HUES48 (cell line): ENCODE data around the gene RAET1E.
"Not testable (repeated sequence)": the region's sequence is repeated elsewhere in the genome, so short reads cannot be mapped to it uniquely, and the experiment has no call there.

Experiments
- H3K27ac ChIP-seq: one replicate; pipeline ENCODE4 v1.7.0; 2013; ENCODE audit warnings: low read depth, low read length, inconsistent platforms
- H3K27me3 ChIP-seq: 2 replicates; pipeline ENCODE4 v1.6.1; 2013; ENCODE audit warnings: mild to moderate bottlenecking, low read length; ENCODE audit not compliant: control insufficient read depth, insufficient read depth
- H3K36me3 ChIP-seq: 2 replicates; pipeline ENCODE4 v1.6.1; 2013; ENCODE audit warnings: low read length; ENCODE audit not compliant: control insufficient read depth, insufficient read depth
- H3K4me1 ChIP-seq: 2 replicates; pipeline ENCODE4 v1.6.1; 2013; ENCODE audit warnings: mild to moderate bottlenecking, low read length; ENCODE audit not compliant: control insufficient read depth, insufficient read depth
- H3K4me3 ChIP-seq: 2 replicates; pipeline ENCODE4 v1.5.1; 2013; ENCODE audit warnings: mild to moderate bottlenecking, low read depth, low read length
- H3K9ac ChIP-seq: 2 replicates; pipeline ENCODE4 v1.6.1; 2013; ENCODE audit warnings: mild to moderate bottlenecking, low read depth, low read length, moderate library complexity
- H3K9me3 ChIP-seq: 2 replicates; pipeline ENCODE4 v1.6.1; 2013; ENCODE audit warnings: low read length; ENCODE audit not compliant: control insufficient read depth, insufficient read depth

The RAET1E gene, protein sequence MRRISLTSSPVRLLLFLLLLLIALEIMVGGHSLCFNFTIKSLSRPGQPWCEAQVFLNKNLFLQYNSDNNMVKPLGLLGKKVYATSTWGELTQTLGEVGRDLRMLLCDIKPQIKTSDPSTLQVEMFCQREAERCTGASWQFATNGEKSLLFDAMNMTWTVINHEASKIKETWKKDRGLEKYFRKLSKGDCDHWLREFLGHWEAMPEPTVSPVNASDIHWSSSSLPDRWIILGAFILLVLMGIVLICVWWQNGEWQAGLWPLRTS

DNA sequence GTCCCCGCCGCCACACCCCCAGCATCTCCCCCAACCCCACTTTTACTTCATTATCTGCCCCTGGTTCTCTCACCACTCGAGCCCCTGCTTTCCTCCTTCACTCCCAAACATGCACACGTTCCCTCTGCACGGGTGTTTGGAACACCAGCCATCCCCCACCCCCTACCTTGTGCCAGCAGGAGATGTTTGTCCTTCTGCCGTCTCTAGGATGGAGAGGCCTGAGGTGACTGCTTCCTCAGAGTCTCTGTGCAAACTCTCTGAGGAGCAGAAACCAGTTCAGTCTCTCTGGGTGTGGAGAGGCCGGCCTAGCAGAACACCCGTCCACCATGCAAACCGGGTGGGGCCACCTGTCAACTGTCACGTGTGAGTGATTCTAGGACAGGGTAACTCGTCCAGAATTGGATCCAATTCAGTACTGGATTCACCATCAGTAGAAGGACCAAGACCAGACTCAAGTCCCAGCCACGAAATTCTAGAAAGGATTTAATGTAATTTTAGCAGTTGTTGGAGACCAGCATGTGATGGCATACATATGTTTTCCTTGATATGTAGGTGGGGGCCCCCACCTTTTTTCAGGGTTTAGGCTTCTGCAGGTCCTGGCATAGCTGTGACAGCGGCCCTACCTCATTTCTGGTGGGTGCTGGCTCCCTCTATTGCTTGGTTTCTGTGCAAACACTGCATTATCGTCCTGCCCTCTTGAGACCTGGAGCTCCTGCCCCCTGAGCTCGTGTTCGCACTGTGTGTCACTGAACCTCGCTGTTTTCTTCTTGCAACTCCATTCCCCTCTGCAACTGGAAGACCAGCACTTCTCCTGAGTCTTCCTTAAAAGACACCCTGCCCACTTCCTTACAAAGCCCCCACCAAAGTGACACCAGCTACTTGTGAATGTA, at the start of gene RAET1E:
Gene RAET1E, minus strand, starts transcription at position 259 of the 890 bp plus-strand sequence. CDS start 7,212 bp downstream, outside the sequence.
- Histone ChIP-seq H3K27ac (no peak within 1 kb of the TSS), H3K4me3 (no peak within 1 kb of the TSS)

DNA sequence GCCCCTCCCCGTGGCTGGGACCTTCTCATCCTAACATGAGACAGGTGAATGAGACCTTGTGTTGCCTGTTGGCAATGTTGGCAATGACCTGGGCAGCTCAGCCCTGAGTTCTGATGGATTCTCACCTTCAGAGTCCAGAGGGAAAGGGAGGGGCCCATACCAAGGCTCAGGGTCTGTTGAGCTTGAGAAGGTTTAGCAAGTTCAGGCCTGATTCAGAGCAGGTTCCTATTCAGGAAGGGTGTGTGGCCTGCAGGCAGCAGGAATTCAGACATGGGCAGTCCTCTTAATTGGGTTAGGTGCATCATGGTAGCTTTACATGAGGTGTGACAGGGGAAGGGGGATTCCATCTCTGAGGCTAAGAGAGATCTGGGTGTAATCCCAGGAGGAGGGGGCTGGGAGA, 49.6 kb upstream of the RAET1E start:
- not testable (repeated sequence) for H3K36me3 ChIP-seq, H3K4me1 ChIP-seq, H3K9me3 ChIP-seq, H3K27ac ChIP-seq, H3K9ac ChIP-seq, H3K4me3 ChIP-seq
- H3K27me3 ChIP-seq, result peaks cover 75% of the 10 kb centered on the region

More for the DNA sequence above, at the start of gene RAET1E:
- H3K36me3 ChIP-seq, result no peaks in the 10 kb centered on the region
- no peaks in the 10 kb centered on the region for H3K27me3 ChIP-seq
- H3K4me1 ChIP-seq, result no peaks in the 10 kb centered on the region
- no peaks in the 10 kb centered on the region for H3K9me3 ChIP-seq
- H3K9ac ChIP-seq, result no peak within 1 kb of the TSS

DNA sequence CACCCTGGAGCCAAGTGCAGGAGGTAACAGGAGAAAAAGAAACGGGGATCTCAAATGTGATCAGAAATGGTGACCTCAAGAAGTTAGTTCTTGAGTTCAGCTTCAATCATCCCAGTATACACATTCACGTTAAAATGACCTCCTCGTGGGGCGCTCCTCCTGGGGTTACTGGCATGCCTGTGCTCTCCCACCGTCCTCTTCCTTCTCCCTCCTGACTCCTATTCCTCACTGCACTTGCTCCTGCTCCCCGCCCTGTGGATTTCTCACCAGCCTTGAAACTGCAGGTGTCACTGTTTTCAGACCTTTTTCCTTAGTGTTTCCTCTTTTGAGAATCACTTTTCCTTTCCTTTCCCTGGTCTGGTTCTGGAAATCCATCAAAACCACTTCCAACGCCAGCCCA, 48.7 kb upstream of the RAET1E start:
- H3K9me3 ChIP-seq, H3K9ac ChIP-seq, H3K36me3 ChIP-seq, H3K4me3 ChIP-seq, H3K27ac ChIP-seq, H3K4me1 ChIP-seq: not testable (repeated sequence)
- peaks cover 75% of the 10 kb centered on the region for H3K27me3 ChIP-seq

DNA sequence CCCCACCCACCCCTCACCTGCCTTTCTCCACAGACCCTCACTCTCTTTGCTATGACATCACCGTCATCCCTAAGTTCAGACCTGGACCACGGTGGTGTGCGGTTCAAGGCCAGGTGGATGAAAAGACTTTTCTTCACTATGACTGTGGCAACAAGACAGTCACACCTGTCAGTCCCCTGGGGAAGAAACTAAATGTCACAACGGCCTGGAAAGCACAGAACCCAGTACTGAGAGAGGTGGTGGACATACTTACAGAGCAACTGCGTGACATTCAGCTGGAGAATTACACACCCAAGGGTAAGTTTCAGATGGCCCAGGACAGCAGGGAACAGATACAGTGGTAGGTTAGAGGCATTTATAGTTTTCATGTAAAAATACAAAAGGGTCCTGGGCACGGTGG, 47.4 kb upstream of the RAET1E start:
- H3K9me3 ChIP-seq, H3K9ac ChIP-seq, H3K4me1 ChIP-seq, H3K4me3 ChIP-seq, H3K36me3 ChIP-seq, H3K27ac ChIP-seq: not testable (repeated sequence)
- peaks cover 75% of the 10 kb centered on the region for H3K27me3 ChIP-seq

DNA sequence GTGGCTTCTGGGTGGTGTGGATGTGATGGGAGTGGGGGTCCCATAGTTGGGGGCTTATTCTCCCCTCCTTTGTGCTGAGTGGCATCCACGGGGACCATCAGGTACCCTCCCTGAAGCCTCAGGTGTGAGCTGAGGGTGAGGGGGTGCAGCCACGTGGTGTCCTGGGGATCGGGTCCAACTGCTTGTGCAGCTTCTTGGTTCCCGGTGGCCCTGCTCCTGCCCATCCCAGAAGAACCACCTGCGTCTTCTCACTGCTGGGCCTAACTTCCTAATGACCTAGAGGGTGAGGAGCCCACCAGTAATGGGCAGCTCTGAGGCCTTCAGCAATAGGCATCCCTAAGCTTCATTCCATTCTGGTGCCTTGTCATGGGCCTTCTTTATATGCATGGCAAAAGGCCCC, 45.4 kb upstream of the RAET1E start:
- H3K9me3 ChIP-seq, H3K4me3 ChIP-seq, H3K27ac ChIP-seq, H3K36me3 ChIP-seq, H3K4me1 ChIP-seq, H3K9ac ChIP-seq: not testable (repeated sequence)
- H3K27me3 ChIP-seq, result peaks cover 77% of the 10 kb centered on the region

DNA sequence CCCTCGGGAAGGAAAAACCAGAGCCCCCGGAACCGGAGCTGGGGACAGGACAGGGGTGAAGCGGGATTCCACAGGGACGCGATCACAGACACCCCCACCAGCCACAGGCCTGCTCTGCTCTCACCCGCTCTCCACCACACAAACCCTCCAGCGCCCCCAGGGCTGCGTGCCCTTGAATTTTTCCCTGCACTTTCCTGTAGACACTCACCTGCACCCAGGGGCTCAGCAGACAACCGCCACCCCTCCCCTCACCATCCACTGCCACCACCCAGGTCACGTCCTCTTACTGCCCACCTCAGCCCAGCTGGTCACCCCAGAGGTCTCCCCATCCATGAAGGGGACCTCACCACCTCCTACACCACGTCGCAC, 44.5 kb upstream of the RAET1E start:
- no peaks in the 10 kb centered on the region for H3K9me3 ChIP-seq
- H3K4me1 ChIP-seq, result peaks cover 7% of the 10 kb centered on the region; the same call in 1 of the 2 replicates
- peaks cover 78% of the 10 kb centered on the region for H3K27me3 ChIP-seq
- H3K4me3 ChIP-seq, result peak overlapping the region; percentile 63
- no peak overlapping the region for H3K27ac ChIP-seq
- no peaks in the 10 kb centered on the region for H3K36me3 ChIP-seq
- H3K9ac ChIP-seq, result no peak overlapping the region

DNA sequence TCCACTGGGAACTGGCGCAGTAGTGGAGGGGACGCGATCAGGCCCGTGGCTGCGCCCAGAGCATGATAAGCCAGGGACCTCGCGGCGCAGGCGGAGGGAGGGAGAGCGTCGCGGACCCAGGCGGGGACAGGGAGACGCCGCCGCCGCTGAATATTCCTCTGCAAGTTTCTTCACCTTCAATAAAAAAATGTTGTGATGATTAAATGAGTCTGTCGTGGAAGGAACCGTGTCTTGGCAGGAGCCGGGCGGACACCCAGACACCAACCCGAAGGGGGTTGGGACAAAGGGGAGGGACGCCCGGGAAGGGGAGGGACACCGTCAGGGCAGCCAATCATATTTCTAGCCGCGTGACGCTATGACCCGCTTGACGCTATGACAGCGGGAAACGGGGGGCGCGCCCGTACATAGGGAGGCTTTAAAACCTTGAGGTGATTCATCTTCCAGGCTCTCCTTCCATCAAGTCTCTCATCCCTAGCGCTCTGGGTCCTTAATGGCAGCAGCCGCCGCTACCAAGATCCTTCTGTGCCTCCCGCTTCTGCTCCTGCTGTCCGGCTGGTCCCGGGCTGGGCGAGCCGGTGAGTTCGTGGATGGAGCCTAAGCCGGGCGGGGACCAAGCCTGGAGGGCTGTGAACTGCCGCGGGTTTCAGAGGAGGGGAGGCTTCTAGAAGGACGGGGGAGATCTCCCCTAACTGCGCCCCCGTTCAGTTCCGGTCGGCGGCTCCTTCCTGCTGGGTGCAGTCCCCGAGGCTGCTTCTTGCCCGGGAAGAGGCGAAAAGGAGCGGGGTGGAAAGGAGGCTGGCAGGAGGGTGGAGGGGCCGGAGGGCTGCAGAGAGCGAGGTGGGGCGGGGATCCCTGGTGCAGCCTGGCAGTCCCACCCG, 43.9 kb upstream of the RAET1E start, which contains the start of gene ULBP2:
Gene ULBP2, plus strand, starts transcription at position 432 of the 878 bp plus-strand sequence. Its CDS starts 59 bp downstream, at position 491.
- H3K27me3 ChIP-seq, result peaks cover 83% of the 10 kb centered on the region
- H3K27ac ChIP-seq, result no peak within 1 kb of the TSS
- H3K4me1 ChIP-seq, result peaks cover 7% of the 10 kb centered on the region; the same call in 1 of the 2 replicates
- H3K4me3 ChIP-seq, result peak within 1 kb of the TSS; percentile 63
- H3K9me3 ChIP-seq, result no peaks in the 10 kb centered on the region
- no peaks in the 10 kb centered on the region for H3K36me3 ChIP-seq
- H3K9ac ChIP-seq, result no peak within 1 kb of the TSS

DNA sequence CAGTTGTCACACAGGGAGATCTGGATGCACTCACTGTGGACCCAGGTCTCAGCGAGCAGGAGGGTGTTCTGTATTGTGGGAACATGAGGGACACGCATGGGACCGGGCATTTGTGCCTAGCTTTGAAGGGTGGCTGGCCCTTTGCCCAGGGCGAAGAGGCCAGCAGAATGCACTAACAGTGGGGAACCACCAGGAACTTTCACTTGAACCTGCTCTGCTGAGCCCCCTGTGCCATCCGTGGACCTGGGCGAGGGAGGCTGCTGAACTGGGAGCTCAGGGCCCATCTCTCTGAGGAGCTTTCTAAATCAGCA, 42.7 kb upstream of the RAET1E start:
- Histone ChIP-seq H3K9me3 (no peaks in the 10 kb centered on the region), H3K36me3 (no peaks in the 10 kb centered on the region), H3K4me1 (peaks cover 7% of the 10 kb centered on the region; the same call in 1 of the 2 replicates), H3K4me3 (no peak overlapping the region), H3K27ac (no peak overlapping the region), H3K27me3 (peaks cover 87% of the 10 kb centered on the region), H3K9ac (no peak overlapping the region)

DNA sequence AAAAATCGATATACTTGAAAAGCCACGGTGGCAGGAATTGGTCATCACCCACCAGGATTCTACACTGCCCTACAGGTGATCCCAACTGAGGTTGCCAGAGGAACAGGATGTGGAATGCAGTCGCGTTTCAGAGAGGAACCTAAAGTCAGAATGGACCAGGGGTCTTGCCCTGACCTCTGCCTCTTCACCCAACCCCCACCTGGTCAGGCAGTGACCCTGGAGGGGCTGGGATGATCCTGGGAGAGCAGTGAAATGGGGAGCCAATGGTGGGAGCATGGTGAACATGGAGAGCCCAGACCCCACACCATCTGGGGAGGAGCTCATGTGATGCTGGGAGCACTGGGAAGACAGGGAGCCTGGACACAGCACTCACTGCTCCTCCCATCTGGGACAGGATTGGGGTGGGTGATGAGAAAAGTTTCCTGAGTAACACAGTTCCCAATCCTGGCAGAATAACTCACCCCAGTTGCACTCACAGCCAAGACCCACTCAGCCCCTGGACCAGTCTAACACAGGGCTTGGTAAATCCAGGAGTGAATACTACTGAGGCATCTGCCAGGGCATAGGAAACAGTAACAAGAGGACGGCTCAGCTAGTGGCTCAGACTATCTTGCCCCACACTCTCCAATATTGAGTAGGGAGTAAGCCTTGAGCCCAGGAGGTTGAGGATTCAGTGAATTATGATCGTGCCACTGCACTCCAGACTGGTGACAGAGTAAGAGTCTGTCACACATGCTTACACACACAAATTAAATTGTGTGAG, 42.2 kb upstream of the RAET1E start:
- H3K4me1 ChIP-seq, result peaks cover 7% of the 10 kb centered on the region; the same call in 1 of the 2 replicates
- peaks cover 91% of the 10 kb centered on the region for H3K27me3 ChIP-seq
- H3K36me3 ChIP-seq, result no peaks in the 10 kb centered on the region
- no peak overlapping the region for H3K4me3 ChIP-seq
- H3K9me3 ChIP-seq, result no peaks in the 10 kb centered on the region
- no peak overlapping the region for H3K27ac ChIP-seq
- no peak overlapping the region for H3K9ac ChIP-seq

DNA sequence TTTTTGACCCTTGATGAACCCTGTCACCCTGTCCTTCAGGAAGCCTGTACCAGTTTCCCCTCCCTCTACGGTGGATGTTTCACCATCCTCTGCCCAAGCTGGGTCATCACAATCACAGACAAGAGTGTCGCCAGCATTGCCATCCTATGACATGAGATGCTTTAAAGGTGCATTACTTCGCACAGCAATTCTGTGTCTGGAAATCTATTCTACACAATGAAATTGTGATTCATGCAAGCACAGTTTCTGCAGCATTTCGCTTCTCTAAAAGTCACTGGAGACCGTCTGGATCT, 41.4 kb upstream of the RAET1E start:
- Histone ChIP-seq H3K27me3 (peaks cover 99% of the 10 kb centered on the region), H3K4me3 (no peak overlapping the region), H3K4me1 (peaks cover 7% of the 10 kb centered on the region; the same call in 1 of the 2 replicates), H3K9me3 (no peaks in the 10 kb centered on the region), H3K27ac (no peak overlapping the region), H3K9ac (no peak overlapping the region), H3K36me3 (no peaks in the 10 kb centered on the region)
